ENCODE data around the gene GLCE. TPM values are rescaled to one million over a fixed set of nuclear protein-coding genes. Genes with fewer than 3 reads are reported as not detected.

GLCE gene
- total and polyA plus RNA-seq, 10 donors = 2.8 to 13.3 (median 8.9) TPM

DNA sequence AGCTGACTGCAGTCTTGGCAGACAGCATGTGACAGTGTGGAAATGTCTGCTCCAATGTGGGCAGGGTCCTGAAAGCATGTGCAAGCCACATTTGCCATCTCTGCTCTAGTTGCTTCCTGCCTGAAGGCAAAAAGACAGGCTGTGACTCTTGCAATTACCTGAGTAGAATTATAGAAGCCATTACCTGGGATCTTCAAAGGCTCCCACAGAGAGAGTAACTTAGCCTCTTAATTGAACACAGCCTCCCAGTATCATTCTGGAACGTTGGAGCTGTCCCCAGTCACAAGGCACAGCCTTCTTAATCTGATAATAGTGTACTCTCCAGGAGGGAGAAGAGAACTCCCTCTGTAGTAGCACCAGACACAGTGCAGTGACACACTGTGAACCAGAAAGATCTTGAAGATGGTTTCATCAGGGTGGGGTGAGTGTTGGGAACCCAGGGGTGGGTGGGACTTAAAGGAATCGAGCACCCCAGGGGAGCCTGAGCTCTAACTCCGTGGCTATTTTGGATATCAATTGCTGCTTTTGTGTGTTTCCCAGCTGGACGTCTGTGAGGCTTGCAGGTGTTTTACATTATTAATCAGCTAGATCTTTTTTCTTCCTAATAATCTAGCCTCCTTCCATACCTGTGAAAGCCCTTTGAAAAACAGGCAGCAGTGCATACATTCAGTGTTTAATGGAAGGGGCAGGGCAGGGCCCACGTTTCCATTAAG lies 40.6 kb upstream of the GLCE start:
- no peaks in the 10 kb centered on the region for H3K4me1 ChIP-seq
- H3K36me3 ChIP-seq = no peaks in the 10 kb centered on the region
- no peaks in the 10 kb centered on the region for H3K9me3 ChIP-seq
- WGBS, 5 donors = 64 to 86% (median 69%) methylated on average over 5 of the region's 5 CpGs
- no peak for DNase-seq
- H3K27ac ChIP-seq = no peak overlapping the region
- peaks cover 0 to 29% (median 0%) of the 10 kb centered on the region in 7 donors for H3K27me3 ChIP-seq (replicated peaks in 1 of 7)
- intact Hi-C loops (cut with DNase I; ENCODE audit: low total_unique reads) = no loop called here
- no peak overlapping the region for H3K4me3 ChIP-seq
- TF ChIP-seq POLR2A (IDR thresholded peaks at IDR 0.05) (no peak), POLR2AphosphoS5 (IDR thresholded peaks at IDR 0.05) (no peak)
- TF ChIP-seq, protein P1, sequence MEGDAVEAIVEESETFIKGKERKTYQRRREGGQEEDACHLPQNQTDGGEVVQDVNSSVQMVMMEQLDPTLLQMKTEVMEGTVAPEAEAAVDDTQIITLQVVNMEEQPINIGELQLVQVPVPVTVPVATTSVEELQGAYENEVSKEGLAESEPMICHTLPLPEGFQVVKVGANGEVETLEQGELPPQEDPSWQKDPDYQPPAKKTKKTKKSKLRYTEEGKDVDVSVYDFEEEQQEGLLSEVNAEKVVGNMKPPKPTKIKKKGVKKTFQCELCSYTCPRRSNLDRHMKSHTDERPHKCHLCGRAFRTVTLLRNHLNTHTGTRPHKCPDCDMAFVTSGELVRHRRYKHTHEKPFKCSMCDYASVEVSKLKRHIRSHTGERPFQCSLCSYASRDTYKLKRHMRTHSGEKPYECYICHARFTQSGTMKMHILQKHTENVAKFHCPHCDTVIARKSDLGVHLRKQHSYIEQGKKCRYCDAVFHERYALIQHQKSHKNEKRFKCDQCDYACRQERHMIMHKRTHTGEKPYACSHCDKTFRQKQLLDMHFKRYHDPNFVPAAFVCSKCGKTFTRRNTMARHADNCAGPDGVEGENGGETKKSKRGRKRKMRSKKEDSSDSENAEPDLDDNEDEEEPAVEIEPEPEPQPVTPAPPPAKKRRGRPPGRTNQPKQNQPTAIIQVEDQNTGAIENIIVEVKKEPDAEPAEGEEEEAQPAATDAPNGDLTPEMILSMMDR (IDR thresholded peaks at IDR 0.05 in 8 of 11, conservative IDR thresholded peaks at IDR 0.05 in 3 of 11) = no peak

DNA sequence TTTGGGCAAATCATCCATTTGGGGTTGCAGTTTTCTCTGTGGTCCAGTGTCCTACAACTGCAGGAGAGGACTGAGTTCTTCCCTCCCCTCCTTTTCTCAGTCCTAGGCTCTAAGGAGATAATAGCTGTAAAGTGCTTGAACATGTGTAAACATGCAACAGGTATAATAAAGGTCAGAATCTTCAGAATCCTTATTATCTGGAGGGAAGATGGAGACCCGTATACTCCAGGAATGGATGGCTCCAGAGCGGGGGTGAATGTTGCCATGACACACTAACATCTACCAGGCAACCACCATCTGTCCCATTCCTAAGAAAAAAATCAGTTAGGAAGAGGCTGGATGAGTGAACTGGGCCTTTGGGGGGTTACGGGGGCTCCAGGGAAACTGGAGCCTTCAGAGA lies 39.7 kb upstream of the GLCE start:
- Histone ChIP-seq H3K27ac (no peak overlapping the region), H3K4me1 (peaks cover 0 to 7% (median 0%) of the 10 kb centered on the region in 6 donors), H3K9me3 (no peaks in the 10 kb centered on the region), H3K27me3 (replicated peaks in 1 of 7) (peaks cover 0 to 20% (median 0%) of the 10 kb centered on the region in 7 donors), H3K4me3 (no peak overlapping the region), H3K36me3 (no peaks in the 10 kb centered on the region)
- no peak for DNase-seq
- WGBS, 5 donors = 93 to 97% (median 96%) methylated on average over 3 of the region's 3 CpGs
- TF ChIP-seq, protein P1 (IDR thresholded peaks at IDR 0.05 in 8 of 11, conservative IDR thresholded peaks at IDR 0.05 in 3 of 11) = no peak
- TF ChIP-seq POLR2AphosphoS5 (IDR thresholded peaks at IDR 0.05) (no peak), POLR2A (IDR thresholded peaks at IDR 0.05) (no peak)
- intact Hi-C loops (cut with DNase I; ENCODE audit: low total_unique reads) = no loop called here

DNA sequence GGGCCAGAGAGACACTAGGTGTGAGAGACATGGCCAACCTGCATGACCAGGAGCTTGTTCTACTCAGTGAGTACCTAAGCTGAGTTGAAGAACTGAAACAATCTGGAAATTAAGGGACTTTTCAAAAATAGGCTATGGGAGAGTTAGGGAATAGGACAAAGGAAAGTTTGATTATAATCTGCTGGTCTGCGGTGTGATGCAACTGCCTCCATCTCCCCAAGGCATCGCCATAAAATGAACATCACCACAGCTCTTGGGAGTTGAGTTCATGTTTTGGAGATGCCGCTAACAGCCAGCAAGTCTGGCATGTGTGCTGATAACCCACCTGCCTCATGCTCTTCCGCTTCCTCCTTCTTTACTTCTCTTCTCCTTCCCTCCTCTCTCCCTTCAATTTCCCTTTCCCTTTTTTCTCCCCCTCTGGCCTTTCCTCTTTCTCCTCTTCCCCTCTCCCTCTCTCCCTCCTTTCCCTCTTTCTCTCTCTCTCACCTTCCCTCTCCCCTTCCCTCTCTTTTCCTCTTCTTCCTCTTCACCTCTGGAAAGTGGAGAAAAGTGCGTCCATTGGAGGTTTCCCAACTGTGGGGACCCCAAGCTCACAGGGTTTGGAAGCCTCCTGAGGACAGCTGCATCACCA lies 39.1 kb upstream of the GLCE start:
- TF ChIP-seq, protein P1 (IDR thresholded peaks at IDR 0.05 in 8 of 11, conservative IDR thresholded peaks at IDR 0.05 in 3 of 11) = no peak
- TF ChIP-seq POLR2A (IDR thresholded peaks at IDR 0.05) (no peak), POLR2AphosphoS5 (IDR thresholded peaks at IDR 0.05) (no peak)
- 90 to 97% (median 94%) methylated on average over 5 of the region's 5 CpGs for WGBS, 5 donors

DNA sequence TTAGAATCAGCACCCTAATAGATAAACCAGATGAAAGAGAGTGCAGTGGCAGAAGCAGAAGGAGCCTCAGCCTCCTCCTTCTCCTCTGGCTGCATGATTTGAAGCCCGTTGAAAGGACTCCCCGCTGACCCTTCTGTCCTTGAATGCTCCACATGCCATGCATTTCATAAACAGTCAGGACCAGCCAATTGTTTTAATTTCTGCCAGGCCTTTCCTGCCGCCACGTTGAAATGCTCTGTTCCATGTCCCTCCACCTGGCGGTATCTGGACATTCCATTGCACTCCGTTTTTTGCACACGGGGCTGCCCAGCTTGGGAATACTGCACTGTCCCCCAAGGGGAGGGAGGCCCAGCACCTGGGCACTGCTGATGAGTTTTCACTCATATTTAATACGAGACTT lies 35.2 kb upstream of the GLCE start:
- H3K4me3 ChIP-seq = no peak overlapping the region
- no peak for DNase-seq
- H3K36me3 ChIP-seq = no peaks in the 10 kb centered on the region
- 65 to 89% (median 76%) methylated on average over 8 of the region's 8 CpGs for WGBS, 5 donors
- H3K27me3 ChIP-seq (replicated peaks in 1 of 7) = no peaks in the 10 kb centered on the region
- peaks cover 0 to 14% (median 2%) of the 10 kb centered on the region in 6 donors for H3K4me1 ChIP-seq
- TF ChIP-seq, protein P1 (IDR thresholded peaks at IDR 0.05 in 8 of 11, conservative IDR thresholded peaks at IDR 0.05 in 3 of 11) = no peak
- TF ChIP-seq POLR2AphosphoS5 (IDR thresholded peaks at IDR 0.05) (no peak), POLR2A (IDR thresholded peaks at IDR 0.05) (no peak)
- H3K9me3 ChIP-seq = no peaks in the 10 kb centered on the region
- intact Hi-C loops (cut with DNase I; ENCODE audit: low total_unique reads) = no loop called here
- H3K27ac ChIP-seq = no peak overlapping the region

More for the DNA sequence above, 39.1 kb upstream of the GLCE start:
- H3K4me3 ChIP-seq = no peak overlapping the region
- no peaks in the 10 kb centered on the region for H3K36me3 ChIP-seq
- H3K4me1 ChIP-seq = peaks cover 0 to 9% (median 0%) of the 10 kb centered on the region in 6 donors
- H3K27ac ChIP-seq = no peak overlapping the region
- intact Hi-C loops (cut with DNase I; ENCODE audit: low total_unique reads) = no loop called here
- no peak for DNase-seq
- H3K27me3 ChIP-seq (replicated peaks in 1 of 7) = peaks cover 0 to 16% (median 0%) of the 10 kb centered on the region in 7 donors
- no peaks in the 10 kb centered on the region for H3K9me3 ChIP-seq
